Measurements from ENCODE around the gene CEP250.

Gene CEP250

DNA sequence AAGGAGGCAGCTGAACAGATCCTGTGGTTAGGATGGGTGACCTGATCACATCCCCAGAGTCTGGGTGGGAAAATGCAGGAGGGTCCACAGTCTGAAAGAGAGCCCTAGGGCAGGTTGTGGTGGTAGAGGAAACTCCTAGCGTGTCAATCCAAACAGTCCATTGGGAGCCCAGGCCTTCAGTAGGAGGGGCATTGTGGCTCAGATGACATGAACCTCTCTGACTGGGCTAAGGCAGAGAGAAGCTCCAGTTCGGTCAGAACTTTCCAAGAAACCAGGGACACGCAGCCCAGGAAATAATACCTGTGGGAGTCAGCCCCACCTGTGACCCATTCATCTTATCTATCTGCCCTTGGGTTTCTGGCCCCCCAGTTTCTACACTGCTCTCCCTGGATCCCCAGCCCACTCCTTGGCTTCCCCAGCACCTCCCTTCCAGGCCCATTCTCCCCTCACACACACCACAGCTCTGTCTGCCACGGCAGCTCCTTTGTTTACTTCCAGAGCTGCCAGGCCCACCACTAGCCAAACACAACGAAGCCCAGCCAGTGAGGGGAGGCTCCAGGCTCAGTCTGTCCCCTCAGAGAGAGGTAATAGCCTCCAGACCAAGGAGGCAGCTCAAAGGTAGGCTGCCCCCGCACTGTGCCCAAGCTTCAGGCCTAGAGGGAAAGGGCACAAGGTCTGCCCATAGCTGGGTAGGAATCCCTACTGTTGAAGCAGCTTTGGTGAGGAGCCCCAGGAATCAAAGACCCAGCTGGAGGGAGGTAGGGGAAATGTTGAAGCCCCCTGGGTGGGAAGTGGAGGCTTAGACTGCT is 23.6 kb upstream of the CEP250 start:
- TF ChIP-seq, protein P1, sequence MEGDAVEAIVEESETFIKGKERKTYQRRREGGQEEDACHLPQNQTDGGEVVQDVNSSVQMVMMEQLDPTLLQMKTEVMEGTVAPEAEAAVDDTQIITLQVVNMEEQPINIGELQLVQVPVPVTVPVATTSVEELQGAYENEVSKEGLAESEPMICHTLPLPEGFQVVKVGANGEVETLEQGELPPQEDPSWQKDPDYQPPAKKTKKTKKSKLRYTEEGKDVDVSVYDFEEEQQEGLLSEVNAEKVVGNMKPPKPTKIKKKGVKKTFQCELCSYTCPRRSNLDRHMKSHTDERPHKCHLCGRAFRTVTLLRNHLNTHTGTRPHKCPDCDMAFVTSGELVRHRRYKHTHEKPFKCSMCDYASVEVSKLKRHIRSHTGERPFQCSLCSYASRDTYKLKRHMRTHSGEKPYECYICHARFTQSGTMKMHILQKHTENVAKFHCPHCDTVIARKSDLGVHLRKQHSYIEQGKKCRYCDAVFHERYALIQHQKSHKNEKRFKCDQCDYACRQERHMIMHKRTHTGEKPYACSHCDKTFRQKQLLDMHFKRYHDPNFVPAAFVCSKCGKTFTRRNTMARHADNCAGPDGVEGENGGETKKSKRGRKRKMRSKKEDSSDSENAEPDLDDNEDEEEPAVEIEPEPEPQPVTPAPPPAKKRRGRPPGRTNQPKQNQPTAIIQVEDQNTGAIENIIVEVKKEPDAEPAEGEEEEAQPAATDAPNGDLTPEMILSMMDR (IDR thresholded peaks at IDR 0.05; ENCODE audit: low read depth, low read length) = no peak
- no peak for DNase-seq (ENCODE audit: low read depth, low spot score)
- H3K4me3 ChIP-seq (ENCODE audit: low read depth, low read length) = no peak overlapping the region
- in situ Hi-C loops (cut with HindIII; ENCODE audit: low sequenced_read_pairs) = loop anchor here (25.0 kb wide), 1 partner anchor 120 kb away; no protein-coding TSS in a partner anchor

DNA sequence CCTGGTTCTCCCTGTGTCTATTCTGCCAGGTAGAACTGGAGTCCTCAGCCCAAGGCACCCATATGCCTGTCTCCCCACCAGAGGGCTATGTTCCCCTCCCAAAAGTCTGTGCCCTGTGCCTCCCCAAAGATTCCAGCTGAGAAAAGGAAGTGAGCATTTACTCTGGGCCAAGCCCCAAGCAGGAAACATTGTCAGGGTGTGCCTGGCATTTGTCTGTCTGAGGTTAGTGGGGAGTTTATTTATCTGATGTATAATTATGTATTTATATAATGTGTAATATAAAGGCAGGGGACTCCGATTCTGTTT is 23.0 kb upstream of the CEP250 start:
- DNase-seq (ENCODE audit: low read depth, low spot score) = no peak
- H3K4me3 ChIP-seq (ENCODE audit: low read depth, low read length) = no peak overlapping the region
- in situ Hi-C loops (cut with HindIII; ENCODE audit: low sequenced_read_pairs) = loop anchor here (25.0 kb wide), 1 partner anchor 120 kb away; no protein-coding TSS in a partner anchor
- TF ChIP-seq, protein P1 (IDR thresholded peaks at IDR 0.05; ENCODE audit: low read depth, low read length) = no peak

DNA sequence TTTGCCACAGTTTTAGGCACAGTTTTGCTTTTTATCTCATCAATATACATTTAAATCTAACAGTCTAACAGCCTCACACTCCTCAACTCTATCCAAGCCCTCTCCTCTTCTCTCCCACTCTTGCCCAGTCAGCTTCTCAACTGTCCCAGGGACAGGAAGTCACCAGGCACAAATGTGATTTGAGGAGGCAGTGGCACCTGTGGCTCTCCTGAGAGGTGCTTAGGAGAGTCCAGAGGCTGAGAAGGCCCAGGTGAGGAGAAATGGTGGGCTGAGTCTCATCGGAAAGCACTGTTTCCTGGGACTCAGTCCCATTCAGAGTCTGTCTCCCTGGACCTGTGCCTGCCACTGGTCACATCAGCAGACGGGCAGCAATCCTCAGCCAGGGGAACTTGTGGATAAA is 22.1 kb upstream of the CEP250 start:
- DNase-seq (ENCODE audit: low read depth, low spot score) = no peak
- no peak overlapping the region for H3K4me3 ChIP-seq (ENCODE audit: low read depth, low read length)
- in situ Hi-C loops (cut with HindIII; ENCODE audit: low sequenced_read_pairs) = loop anchor here (25.0 kb wide), 1 partner anchor 121 kb away; no protein-coding TSS in a partner anchor
- TF ChIP-seq, protein P1 (IDR thresholded peaks at IDR 0.05; ENCODE audit: low read depth, low read length) = no peak

DNA sequence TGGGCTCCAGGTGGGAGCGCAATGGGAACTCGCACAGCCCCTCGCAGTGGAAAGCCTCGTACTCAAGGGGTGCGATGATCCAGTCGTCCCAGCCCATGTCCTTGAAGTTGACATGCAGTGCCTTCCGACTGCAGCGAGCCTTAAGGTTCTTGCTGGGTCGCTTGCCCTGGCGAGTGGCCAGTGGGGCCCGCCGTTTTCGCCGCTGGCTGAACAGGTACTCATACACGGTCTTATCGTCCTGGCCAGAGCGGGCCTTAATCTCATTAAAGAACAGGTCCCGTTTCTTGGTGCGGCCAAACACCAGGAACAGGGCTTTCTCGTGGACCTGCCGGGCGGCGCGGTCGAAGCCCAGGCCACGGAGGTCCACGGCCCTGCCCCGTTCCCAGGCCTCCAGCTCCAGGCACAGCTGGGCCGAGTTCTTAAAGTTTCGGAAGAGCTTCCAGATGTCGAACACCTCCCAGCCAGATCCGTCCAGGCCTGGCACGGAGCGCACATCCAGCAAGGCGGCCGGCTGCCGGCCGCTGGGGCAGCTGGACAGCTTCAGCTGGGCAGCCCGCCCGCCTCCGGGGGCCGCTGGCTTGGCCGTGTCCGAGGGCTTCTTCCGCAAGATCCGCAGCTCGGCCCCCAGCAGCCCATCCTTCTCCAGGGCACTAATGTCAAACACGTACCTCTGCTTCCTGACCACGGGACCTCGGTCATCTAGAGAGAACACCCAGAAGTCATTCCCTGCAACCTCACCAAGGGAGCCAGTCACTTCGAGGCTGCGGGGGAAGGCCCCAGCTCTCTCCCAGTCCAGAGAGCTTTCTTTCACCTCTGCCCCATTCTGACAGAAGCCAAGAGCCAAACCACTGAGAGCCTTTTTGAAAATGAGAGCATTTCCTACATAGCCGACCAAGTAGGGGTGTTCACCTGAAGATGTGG is 21.1 kb upstream of the CEP250 start:
- TF ChIP-seq, protein P1 (IDR thresholded peaks at IDR 0.05; ENCODE audit: low read depth, low read length) = no peak
- no peak overlapping the region for H3K4me3 ChIP-seq (ENCODE audit: low read depth, low read length)
- in situ Hi-C loops (cut with HindIII; ENCODE audit: low sequenced_read_pairs) = loop anchor here (25.0 kb wide), 1 partner anchor 122 kb away; no protein-coding TSS in a partner anchor
- no peak for DNase-seq (ENCODE audit: low read depth, low spot score)

DNA sequence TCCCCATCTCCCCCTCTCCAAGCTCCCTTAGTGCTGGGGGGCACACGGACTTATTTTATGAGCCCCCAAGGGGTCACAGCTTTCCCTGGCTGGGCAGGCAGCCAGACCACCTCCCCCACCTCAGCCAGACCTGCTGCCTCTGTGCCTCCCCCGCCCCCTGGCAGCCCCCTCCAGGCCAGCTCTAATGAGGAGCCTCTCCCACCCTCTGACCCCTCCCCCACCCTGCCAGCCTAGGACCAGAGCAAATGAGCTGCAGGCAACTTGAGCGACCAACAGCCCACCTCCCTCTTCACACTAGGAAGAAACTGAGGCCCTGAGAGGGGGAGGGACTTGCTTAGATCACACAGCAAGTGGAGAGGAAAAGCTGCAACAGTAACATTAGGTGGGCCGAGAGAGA is 19.2 kb upstream of the CEP250 start:
- in situ Hi-C loops (cut with HindIII; ENCODE audit: low sequenced_read_pairs) = loop anchor here (25.0 kb wide), 1 partner anchor 124 kb away; no protein-coding TSS in a partner anchor
- peak overlapping the region; percentile 56 for H3K4me3 ChIP-seq (ENCODE audit: low read depth, low read length)
- TF ChIP-seq, protein P1 (IDR thresholded peaks at IDR 0.05; ENCODE audit: low read depth, low read length) = no peak
- no peak for DNase-seq (ENCODE audit: low read depth, low spot score)

DNA sequence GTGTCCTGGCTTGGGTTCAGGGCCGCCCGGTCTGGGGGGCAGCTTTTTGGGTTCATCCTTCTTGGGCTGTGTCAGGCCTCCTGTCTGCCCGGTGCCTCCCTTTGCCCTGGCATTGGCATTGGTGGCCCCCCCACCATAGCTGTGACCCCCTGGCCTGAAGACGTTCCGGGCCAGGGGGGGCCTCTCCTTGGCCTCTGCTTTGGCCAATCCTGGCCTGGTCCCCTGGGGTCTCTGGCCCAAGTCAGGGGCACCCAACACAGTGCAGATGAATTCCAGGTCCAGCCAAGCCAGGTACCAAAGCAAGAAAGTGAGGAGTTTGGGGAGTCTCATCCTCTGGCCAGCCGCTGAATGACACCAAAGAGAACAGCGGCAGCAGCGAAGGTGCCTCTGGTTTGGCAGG is 17.8 kb upstream of the CEP250 start:
- H3K4me3 ChIP-seq (ENCODE audit: low read depth, low read length) = peak overlapping the region; percentile 56
- TF ChIP-seq, protein P1 (IDR thresholded peaks at IDR 0.05; ENCODE audit: low read depth, low read length) = no peak
- no peak for DNase-seq (ENCODE audit: low read depth, low spot score)
- in situ Hi-C loops (cut with HindIII; ENCODE audit: low sequenced_read_pairs) = loop anchor here (25.0 kb wide), 1 partner anchor 125 kb away; no protein-coding TSS in a partner anchor
